Prostate gland (tissue), 2 donors: ENCODE data around the gene CHST12. TPM values are rescaled to one million over a fixed set of nuclear protein-coding genes. Genes with fewer than 3 reads are reported as not detected.

ENCODE experiments used
- DNase-seq: peaks from one replicate; pipeline ENCODE4 v3.0.0-alpha.2; 2019; ENCODE audit warnings: low spot score
- H3K27ac ChIP-seq, 2 donors: fragments of 200-600 bp; sonication (generic); 2 replicates each; pipeline ENCODE4 v1.5.1; 2017 to 2019
- H3K27me3 ChIP-seq: fragments of 200-600 bp; sonication (generic); replicated peaks from 2 replicates; pipeline ENCODE4 v1.5.1; 2019; ENCODE audit not compliant: insufficient read depth
- H3K36me3 ChIP-seq, 2 donors: fragments of 200-600 bp; sonication (generic); 1 replicate in 1 of 2; 2 replicates in 1 of 2; pipeline versions ENCODE4 v1.5.1 to v1.8.1; 2017 to 2019
- H3K4me1 ChIP-seq: fragments of 200-600 bp; sonication (generic); replicated peaks from 2 replicates; pipeline ENCODE4 v1.5.1; 2019
- H3K4me3 ChIP-seq, 2 donors: fragments of 200-600 bp; sonication (generic); 2 replicates each; pipeline ENCODE4 v1.5.1; 2017 to 2019
- H3K9me3 ChIP-seq: fragments of 200-600 bp; sonication (generic); 2 replicates; pipeline ENCODE4 v1.5.1; 2017
- CTCF ChIP-seq, 4 experiments: fragments of 200-600 bp in 2 of 4; fragments of 450-650 bp in 2 of 4; sonication (generic) in 2 of 4; IDR thresholded peaks; 1 replicate in 3 of 4; 2 replicates in 1 of 4; pipeline ENCODE4 v1.5.1; 2016 to 2019; ENCODE audit warnings: antibody characterized with exemption in 4 of 4, mild to moderate bottlenecking in 2 of 4, moderate library complexity in 2 of 4
- POLR2A ChIP-seq: fragments of 450-650 bp; IDR thresholded peaks from one replicate; pipeline ENCODE4 v1.6.1; 2016; ENCODE audit warnings: antibody characterized with exemption, mild to moderate bottlenecking
- POLR2AphosphoS5 ChIP-seq: sonication (generic); formaldehyde crosslinking; IDR thresholded peaks from one replicate; pipeline ENCODE4 v1.6.1; 2017; ENCODE audit warnings: antibody characterized with exemption
- WGBS: methylation state at CpG from one replicate; pipeline ENCODE4 v1.1.5; 2018; 5-methylcytosine and 5-hydroxymethylcytosine counted together
- intact Hi-C: fragments of 100-400 bp; cut with DNase I; formaldehyde crosslinking; loops from one replicate; pipeline ENCODE4 v1.14.2; 2022
- total RNA-seq, 2 donors: library from RNA; depleted of rRNA; stranded (reverse); fragments of >200 nt; gene quantifications; one replicate each; pipeline ENCODE4 v1.1.0, GENCODE V29; 2016

The CHST12 gene
- total RNA-seq, 2 donors from 2014 or later, result 22.4 to 36.1 TPM

GRCh38 chr7:2460641-2461040, 57.2 kb downstream of the CHST12 start:
- TF ChIP-seq POLR2A (no peak), POLR2AphosphoS5 (no peak), CTCF (IDR thresholded peaks at IDR 0.05) (no peak)
- intact Hi-C loops, result no loop called here
- H3K4me3 ChIP-seq, result no peak overlapping the region
- no peak overlapping the region for H3K27ac ChIP-seq
- WGBS, result 93% methylated on average over 3 of the region's 6 CpGs
- H3K27me3 ChIP-seq, result no peaks in the 10 kb centered on the region
- DNase-seq, result no peak
- no peaks in the 10 kb centered on the region for H3K36me3 ChIP-seq
- H3K4me1 ChIP-seq, result no peaks in the 10 kb centered on the region
- H3K9me3 ChIP-seq, result no peaks in the 10 kb centered on the region

GRCh38 chr7:2461268-2462026, 58.0 kb downstream of the CHST12 start:
- WGBS, result 72% methylated on average over 15 of the region's 15 CpGs
- DNase-seq, result no peak
- no peaks in the 10 kb centered on the region for H3K27me3 ChIP-seq
- H3K4me1 ChIP-seq, result no peaks in the 10 kb centered on the region
- TF ChIP-seq POLR2AphosphoS5 (no peak), CTCF (IDR thresholded peaks at IDR 0.05) (no peak), POLR2A (no peak)
- intact Hi-C loops, result no loop called here
- no peak overlapping the region for H3K27ac ChIP-seq
- no peaks in the 10 kb centered on the region for H3K9me3 ChIP-seq
- no peak overlapping the region for H3K4me3 ChIP-seq
- H3K36me3 ChIP-seq, result no peaks in the 10 kb centered on the region

GRCh38 chr7:2462731-2463130, 59.3 kb downstream of the CHST12 start:
- WGBS, result 90% methylated on average over 3 of the region's 3 CpGs
- Histone ChIP-seq H3K4me3 (no peak overlapping the region), H3K9me3 (no peaks in the 10 kb centered on the region), H3K27ac (no peak overlapping the region), H3K36me3 (no peaks in the 10 kb centered on the region), H3K27me3 (no peaks in the 10 kb centered on the region), H3K4me1 (no peaks in the 10 kb centered on the region)
- intact Hi-C loops, result no loop called here
- TF ChIP-seq POLR2AphosphoS5, result no peak
- TF ChIP-seq POLR2A, result no peak
- no peak for TF ChIP-seq CTCF (IDR thresholded peaks at IDR 0.05)
- no peak for DNase-seq

- H3K27me3 ChIP-seq, result no peaks in the 10 kb centered on the region
- no peaks in the 10 kb centered on the region for H3K4me1 ChIP-seq
- no peaks in the 10 kb centered on the region for H3K36me3 ChIP-seq
- WGBS, result 75% methylated on average over 12 of the region's 12 CpGs
- no peak for DNase-seq
- no peak overlapping the region for H3K27ac ChIP-seq
- no peak overlapping the region for H3K4me3 ChIP-seq
- TF ChIP-seq POLR2A (no peak), CTCF (IDR thresholded peaks at IDR 0.05) (no peak), POLR2AphosphoS5 (no peak)
- H3K9me3 ChIP-seq, result no peaks in the 10 kb centered on the region
- intact Hi-C loops, result no loop called here
Measured at GRCh38 chr7:2465928-2466327, 62.5 kb downstream of the CHST12 start.

GRCh38 chr7:2466675-2467074, 63.3 kb downstream of the CHST12 start:
- H3K9me3 ChIP-seq, result no peaks in the 10 kb centered on the region
- intact Hi-C loops, result no loop called here
- H3K27me3 ChIP-seq, result no peaks in the 10 kb centered on the region
- 94% methylated on average over 10 of the region's 10 CpGs for WGBS
- TF ChIP-seq POLR2A, result no peak
- no peak for TF ChIP-seq POLR2AphosphoS5
- no peak for TF ChIP-seq CTCF (IDR thresholded peaks at IDR 0.05)
- no peak for DNase-seq
- no peaks in the 10 kb centered on the region for H3K4me1 ChIP-seq
- H3K27ac ChIP-seq, result no peak overlapping the region
- H3K36me3 ChIP-seq, result no peaks in the 10 kb centered on the region
- H3K4me3 ChIP-seq, result no peak overlapping the region
